GM12875 (cell line): ENCODE data around the gene CS.
"Not testable (repeated sequence)": the region's sequence is repeated elsewhere in the genome, so short reads cannot be mapped to it uniquely, and the experiment has no call there.

Experiments
- H3K4me3 ChIP-seq: one replicate; pipeline ENCODE4 v1.5.1; 2011; ENCODE audit warnings: low read depth, low read length, control low read depth
- CTCF ChIP-seq: IDR thresholded peaks from 2 replicates; pipeline ENCODE4 v1.5.1; 2011; ENCODE audit warnings: low read depth, mild to moderate bottlenecking, control low read depth, inconsistent platforms, low read length, moderate library complexity, borderline replicate concordance; ENCODE audit not compliant: insufficient read depth

CS gene

GRCh38 chr12:56330936-56331490 lies 30.9 kb upstream of the CS start:
- TF ChIP-seq CTCF: no peak
- no peak overlapping the region for H3K4me3 ChIP-seq

DNA sequence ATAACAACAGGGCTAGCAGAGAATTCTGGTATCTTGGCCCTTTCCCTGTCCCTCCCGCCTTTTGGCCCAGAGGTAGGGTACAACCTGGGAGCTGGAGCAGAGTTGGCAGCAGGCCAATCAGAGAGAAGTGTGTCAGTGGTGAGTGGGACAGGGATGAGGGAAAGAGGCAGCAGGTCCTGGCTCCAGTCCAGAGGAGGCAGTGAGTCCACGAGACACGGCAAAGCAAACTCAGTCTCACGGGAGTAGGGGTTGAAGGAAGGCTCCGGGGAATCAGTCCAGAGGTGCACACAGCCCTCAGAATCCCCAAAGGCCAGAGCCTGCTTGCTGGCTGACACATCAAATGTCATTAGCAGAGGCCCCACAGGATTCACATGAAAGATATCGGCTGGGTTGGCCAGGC lies 26.4 kb upstream of the CS start:
- no peak for TF ChIP-seq CTCF
- no peak overlapping the region for H3K4me3 ChIP-seq

GRCh38 chr12:56326126-56326525 lies 26.0 kb upstream of the CS start:
- TF ChIP-seq CTCF: no peak

GRCh38 chr12:56324206-56324605 lies 24.1 kb upstream of the CS start:
- TF ChIP-seq CTCF: no peak
- H3K4me3 ChIP-seq: no peak overlapping the region

More at GRCh38 chr12:56326126-56326525, 26.0 kb upstream of the CS start:
- no peak overlapping the region for H3K4me3 ChIP-seq

DNA sequence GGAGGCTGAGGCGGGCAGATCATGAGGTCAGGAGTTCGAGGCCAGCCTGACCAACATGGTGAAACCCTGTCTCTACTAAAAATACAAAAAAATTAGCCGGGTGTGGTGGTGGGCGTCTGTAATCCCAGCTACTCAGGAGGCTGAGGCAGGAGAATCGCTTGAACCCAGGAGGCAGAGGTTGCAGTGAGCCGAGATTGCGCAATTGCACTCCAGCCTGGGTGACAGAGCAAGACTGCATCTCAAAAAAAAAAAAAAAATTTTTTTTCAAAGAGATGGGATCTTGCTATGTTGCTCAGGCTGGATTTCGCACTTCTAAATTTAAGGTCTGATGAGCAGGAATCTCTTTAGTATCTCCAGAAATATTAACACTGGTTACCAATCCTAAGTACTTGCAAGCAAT lies 21.5 kb upstream of the CS start:
- H3K4me3 ChIP-seq: not testable (repeated sequence)

GRCh38 chr12:56321027-56321426 lies 20.9 kb upstream of the CS start:
- TF ChIP-seq CTCF: no peak
- H3K4me3 ChIP-seq: no peak overlapping the region

GRCh38 chr12:56317675-56318074 lies 17.5 kb upstream of the CS start:
- no peak overlapping the region for H3K4me3 ChIP-seq
- TF ChIP-seq CTCF: no peak
